Amniotic epithelial cell (primary cell): Measurements from ENCODE around the gene PXN.
"Not testable (repeated sequence)": the region's sequence is repeated elsewhere in the genome, so short reads cannot be mapped to it uniquely, and the experiment has no call there.

ENCODE experiments used
- DNase-seq: peaks from one replicate; pipeline ENCODE4 v3.0.0-alpha.2; 2010; ENCODE audit warnings: low read depth

PXN gene

GRCh38 chr12:120209851-120210250 is 55.7 kb downstream of the PXN start:
- DNase-seq: no peak

GRCh38 chr12:120207227-120207626 is 58.3 kb downstream of the PXN start:
- no peak for DNase-seq

- not testable (repeated sequence) for DNase-seq
These were observed 58.7 kb downstream of the PXN start for GRCh38 chr12:120206781-120207180.

DNA sequence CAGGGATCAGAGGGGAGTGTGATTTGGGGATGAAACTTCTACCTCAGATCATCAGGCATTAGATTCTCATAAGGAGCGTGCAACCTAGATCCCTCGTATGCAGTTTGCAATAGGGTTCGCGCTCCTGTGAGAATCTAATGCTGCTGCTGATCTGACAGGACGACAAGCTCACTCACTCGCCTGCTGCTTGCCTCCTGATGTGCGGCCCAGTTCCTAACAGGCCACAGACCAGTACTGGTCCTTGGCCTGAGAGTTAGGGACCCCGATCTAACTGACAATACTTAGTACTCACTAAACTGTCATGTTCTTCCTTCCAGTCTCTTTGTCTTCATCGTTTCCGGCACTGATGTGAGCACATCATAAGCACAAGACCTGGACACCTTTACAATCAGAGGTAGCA is 59.3 kb downstream of the PXN start:
- no peak for DNase-seq

GRCh38 chr12:120204171-120204570 is 61.4 kb downstream of the PXN start:
- no peak for DNase-seq

DNA sequence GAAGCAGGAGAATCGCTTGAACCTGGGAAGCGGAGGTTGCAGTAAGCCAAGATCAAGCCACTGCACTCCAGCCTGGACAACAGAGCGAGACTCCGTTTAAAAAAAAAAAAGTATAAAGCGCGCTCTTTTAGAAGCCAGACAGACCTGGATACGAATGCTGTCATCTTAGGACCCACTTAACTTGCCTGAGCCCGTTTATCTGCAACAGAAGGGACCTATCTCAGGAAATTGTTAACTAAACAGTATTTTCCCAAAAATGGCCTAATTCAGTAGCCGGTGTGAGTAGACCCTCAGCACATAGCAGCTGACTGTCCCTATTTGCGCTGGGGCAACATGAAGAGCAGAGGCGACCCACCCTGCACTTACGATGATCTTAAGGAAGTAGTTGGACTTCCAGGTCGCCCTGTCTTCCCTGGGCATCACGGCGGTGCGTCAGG is 65.1 kb downstream of the PXN start:
- no peak for DNase-seq

DNA sequence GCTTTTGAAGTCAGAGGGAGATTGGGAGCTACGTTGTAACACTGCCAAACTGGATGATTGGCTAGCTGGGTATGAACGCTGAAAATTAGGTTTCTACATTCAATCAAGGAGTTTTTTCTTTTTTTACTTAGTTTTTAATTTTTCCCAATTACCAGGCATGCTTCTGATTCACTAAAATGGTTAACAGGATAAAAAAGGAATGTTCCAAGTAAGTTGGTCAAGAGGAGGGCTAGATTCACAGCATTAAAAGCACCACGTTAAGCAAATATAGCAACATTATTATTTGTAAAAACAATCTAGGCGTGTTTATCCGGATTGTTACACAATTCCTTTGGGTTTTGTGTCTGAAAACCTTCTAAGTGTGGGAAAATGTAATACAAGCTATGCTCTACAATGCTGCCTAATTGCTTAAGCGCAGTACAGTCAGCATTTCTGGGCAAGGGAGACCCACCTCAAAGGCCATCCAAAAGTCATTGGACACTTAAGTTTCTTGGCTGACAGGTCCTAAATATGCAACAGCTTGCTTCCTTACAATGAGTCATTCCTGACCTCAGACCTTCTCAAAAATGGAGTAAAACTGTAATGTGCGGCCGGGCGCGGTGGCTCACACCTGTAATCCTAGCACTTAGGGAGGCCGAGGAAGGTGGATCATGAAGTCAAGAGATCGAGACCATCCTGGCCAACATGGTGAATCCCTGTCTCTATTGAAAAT is 65.8 kb downstream of the PXN start:
- peak; percentile 91 for DNase-seq

GRCh38 chr12:120199025-120199424 is 66.5 kb downstream of the PXN start:
- DNase-seq: no peak

DNA sequence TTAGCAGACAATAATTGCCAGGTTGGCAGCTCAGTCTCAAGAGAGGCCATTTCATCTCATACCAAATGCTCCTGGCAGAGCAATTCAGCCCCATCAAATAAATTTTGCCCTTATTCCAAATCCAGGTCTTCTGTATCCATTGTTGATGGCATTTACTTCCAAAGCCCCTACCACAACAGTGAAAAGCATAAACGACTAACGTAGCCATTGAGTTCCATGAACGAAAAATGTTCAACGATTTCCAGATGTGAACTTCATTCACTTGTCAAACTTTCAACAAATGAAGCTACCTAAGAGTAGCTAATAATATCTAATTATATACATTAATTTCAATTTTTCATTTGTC is 68.0 kb downstream of the PXN start:
- no peak for DNase-seq

- DNase-seq: not testable (repeated sequence)
These were observed 68.6 kb downstream of the PXN start for GRCh38 chr12:120196817-120197541.

- peak; percentile 34 for DNase-seq
These were observed 69.2 kb downstream of the PXN start for GRCh38 chr12:120196363-120196762.

DNA sequence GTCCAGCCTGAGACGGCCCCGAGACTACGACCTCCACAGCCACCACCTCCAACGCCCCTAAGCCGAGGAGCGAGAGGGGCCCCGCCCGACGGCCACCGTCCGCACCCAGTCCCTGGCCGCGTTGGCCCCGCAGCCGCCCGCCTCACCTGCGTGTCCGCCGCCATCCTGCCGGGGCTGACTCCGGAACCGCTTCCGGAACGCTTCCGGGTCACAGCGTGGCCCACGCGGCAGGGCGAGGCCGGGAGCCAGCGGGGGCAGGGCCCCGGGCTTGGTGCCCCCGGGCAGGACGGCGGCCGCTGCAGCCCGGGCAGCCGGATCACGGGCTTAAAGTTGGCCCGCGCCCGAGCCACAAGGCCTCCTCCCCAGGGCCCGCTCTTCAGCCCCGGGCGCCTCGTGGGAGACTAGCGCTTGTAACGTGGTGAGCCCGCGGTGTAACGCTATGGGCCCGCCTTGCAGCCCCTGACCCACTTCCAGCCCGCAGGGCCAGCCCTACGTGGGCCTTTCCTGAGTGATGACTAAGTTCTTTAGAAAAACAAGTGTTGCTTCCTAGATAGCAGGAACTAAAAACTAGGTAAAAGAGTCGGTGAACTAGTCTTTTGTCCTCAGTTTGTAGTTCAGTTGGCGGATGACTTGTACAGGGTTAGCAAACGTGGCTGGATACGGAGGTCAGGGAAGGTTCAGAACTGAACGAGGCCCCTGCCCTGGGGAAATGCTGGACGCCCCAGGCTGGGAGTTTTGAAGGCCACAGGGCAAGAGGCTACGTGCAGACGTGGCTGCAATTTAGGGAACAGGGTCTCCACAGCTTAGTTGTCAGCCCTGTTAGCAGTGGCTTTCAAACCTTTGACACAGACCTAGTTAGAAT is 70.8 kb downstream of the PXN start, which contains the start of gene GCN1:
Gene GCN1, minus strand, starts transcription at position 182 of the 862 bp plus-strand sequence. Its CDS starts 18 bp downstream, at position 164.
- DNase-seq: peak; percentile 80

GRCh38 chr12:120194226-120194533 is 71.3 kb downstream of the PXN start:
- no peak for DNase-seq

DNA sequence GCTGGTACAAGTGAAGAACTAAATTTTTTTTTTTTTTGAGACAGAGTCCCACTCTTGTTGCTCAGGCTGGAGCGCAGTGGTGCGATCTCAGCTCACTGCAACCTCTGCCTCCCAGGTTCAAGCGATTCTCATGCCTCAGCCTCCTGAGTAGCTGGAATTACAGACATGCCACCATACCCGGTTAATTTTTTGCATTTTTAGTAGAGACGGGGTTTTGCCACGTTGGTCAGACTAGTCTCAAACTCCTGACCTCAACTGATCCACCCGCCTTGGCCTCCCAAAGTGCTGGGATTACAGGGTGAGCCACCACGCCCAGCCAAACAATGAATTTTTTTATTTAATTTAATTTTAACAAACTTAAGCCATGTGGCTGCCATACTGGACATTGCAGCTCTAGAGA is 72.2 kb downstream of the PXN start:
- not testable (repeated sequence) for DNase-seq

DNA sequence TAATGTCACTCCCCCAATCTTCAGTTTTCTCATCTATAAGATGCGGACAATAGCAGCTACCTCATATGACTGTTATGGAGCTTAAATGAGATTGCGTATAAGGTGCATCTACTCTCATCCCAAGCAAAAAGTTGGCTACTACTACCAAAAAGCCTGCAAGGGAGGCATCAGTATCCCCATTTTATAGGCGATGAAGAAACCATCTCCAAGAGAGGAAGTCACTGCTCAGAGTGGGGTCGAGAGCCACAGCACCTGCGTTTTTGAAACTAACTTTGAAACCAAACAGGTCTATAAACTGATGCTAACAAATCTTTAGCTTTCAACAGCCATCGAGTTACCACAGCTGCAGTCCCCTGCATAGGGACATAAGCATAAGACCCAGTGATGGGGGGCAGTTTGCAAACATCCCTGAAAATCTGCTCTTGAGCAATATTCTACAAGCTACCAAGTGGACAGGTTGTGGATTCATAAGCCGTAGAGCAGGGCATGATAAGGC is 74.5 kb downstream of the PXN start:
- no peak for DNase-seq

GRCh38 chr12:120190386-120190785 is 75.1 kb downstream of the PXN start:
- no peak for DNase-seq

DNA sequence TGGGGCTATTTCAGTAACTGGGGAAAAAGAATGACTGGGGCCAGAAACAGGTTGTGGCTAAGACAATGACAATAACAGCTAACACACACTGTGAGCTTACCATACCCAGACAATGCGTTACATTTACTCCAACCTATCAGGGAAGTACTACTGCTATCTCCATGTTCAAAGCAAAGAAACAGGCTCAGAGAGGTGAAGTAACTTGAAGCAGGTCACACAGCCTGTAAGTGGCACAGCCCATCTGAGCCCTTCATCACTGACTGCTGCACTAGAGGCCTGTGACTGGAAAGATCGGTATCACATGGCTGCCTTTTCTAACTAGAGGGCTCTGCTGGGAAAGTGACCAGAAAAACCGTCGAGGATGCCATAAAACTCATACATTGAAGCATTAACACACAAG is 78.9 kb downstream of the PXN start:
- DNase-seq: no peak

GRCh38 chr12:120183211-120183631 is 82.3 kb downstream of the PXN start:
- DNase-seq: no peak

DNA sequence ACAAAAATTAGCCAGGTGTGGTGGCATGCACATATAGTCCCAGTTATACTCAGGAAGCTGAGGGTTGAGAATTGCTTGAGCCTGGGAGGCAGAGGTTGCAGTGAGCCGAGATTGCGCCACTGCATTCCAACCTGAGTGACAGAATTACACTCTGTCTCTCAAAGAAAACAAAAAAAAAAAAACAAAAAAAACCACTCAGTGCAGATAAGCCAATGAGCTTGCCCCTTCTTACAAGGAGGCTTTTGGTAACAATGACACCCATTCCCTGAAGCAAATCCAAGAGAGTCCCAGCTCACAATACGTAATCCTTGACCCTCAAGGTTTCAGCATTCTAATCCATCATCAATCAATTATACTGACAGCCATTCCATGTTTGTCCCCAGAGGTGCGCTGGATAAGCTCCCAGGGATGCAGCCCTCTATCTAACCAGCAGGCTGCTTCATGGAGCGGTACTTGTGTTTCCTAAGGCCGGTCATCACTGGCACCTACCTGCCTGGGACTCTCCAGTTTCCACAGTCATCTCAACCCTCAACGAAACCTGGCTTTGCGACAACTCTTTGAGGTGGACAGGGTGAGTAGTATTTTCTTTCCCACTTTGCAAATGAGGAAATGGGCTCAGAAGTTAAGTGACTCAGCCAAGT is 83.4 kb downstream of the PXN start:
- DNase-seq: peak; percentile 78

DNA sequence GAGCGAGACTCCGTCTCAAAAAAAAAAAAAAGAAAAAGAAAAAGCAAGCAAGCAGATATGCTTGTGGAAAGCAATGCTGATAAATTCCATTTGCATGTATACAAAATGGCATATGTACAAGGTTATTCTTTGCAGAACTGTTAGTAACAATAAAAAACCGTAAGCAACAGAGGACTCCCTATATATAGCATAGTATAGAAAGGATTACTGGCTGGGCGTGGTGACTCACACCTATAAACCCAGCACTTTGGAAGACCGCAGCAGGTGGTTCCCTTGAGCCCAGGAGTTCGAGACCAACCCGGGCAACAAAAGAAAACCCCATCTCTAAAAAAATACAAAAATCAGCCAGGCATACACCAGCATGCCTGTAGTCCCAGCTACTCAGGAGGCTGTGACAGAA is 84.6 kb downstream of the PXN start:
- DNase-seq: no peak

GRCh38 chr12:120175537-120175936 is 90.0 kb downstream of the PXN start:
- DNase-seq: no peak

DNA sequence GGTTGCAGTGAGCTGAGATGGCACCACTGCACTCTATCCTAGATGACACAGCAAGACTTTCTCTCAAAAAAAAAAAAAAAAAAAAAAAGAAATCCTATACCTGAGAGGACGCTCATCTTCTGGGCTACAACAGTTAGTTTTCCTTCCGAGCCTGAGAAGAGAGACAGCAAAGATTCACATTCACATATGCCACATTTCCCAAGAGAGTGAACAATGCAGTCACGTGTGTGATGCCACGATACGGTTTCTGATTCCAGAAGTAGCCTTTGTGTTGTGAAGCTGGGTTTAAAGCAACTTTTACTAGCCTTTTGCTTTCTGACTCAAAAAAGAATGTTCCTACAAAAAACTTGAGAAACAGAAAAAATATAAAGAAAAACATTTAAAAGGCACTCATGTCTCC is 90.5 kb downstream of the PXN start:
- no peak for DNase-seq
